Dermis blood vessel endothelial cell (primary cell): ENCODE results near the gene PTPRN2. TPM values are rescaled to one million over a fixed set of nuclear protein-coding genes. Genes with fewer than 3 reads are reported as not detected.

ENCODE experiments used
- DNase-seq: peaks from one replicate; pipeline ENCODE4 v3.0.0; 2010
- total RNA-seq: library from RNA; depleted of rRNA; stranded (reverse); fragments of >200 nt; gene quantifications from 2 replicates; pipeline ENCODE4 v1.2.3, GENCODE V29; 2014

The PTPRN2 gene
- total RNA-seq, 1 donor from 2014 or later: 2.2 TPM

- no peak for DNase-seq
These were observed 511.4 kb downstream of the PTPRN2 start for GRCh38 chr7:158076215-158076614.

GRCh38 chr7:158075633-158076001 lies 512.0 kb downstream of the PTPRN2 start:
- no peak for DNase-seq

DNA sequence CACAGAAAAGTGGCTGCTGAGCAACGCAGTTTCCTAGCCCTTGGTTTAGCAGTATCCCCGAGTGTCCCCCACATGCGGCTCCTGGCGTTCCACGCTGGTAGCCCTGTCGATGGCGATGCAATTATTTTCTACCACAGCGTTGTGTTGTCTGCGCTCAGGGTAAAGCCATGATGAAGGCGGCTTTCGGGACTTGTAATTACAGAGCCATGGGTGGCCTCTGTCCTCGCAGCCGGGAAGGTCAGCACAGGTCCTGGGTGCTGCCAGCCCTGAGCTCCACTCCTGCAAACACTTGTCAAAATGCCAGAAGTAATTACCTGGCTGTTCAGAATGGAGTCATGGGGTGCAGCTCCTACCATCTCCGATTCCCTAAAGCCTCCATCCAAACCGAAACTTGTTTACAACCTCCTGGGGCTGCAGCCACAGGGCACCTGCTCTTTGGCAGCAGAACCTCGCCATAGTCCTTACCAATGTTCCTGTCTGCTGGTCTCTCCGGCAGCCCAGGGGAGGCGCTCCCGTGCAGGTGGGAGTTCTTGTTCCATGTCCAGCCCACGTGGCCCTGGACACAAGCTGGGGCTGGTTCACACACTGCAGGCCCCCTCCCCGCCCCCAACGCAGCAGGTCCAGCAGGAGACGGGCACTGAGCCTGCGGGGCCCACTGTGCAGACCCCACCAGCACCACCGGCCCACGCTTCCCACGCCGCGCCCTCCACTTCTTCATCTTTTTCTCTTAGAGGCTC lies 512.6 kb downstream of the PTPRN2 start:
- DNase-seq: no peak

GRCh38 chr7:158073845-158074840 lies 513.5 kb downstream of the PTPRN2 start:
- no peak for DNase-seq

GRCh38 chr7:158072991-158073730 lies 514.5 kb downstream of the PTPRN2 start:
- DNase-seq: no peak

DNA sequence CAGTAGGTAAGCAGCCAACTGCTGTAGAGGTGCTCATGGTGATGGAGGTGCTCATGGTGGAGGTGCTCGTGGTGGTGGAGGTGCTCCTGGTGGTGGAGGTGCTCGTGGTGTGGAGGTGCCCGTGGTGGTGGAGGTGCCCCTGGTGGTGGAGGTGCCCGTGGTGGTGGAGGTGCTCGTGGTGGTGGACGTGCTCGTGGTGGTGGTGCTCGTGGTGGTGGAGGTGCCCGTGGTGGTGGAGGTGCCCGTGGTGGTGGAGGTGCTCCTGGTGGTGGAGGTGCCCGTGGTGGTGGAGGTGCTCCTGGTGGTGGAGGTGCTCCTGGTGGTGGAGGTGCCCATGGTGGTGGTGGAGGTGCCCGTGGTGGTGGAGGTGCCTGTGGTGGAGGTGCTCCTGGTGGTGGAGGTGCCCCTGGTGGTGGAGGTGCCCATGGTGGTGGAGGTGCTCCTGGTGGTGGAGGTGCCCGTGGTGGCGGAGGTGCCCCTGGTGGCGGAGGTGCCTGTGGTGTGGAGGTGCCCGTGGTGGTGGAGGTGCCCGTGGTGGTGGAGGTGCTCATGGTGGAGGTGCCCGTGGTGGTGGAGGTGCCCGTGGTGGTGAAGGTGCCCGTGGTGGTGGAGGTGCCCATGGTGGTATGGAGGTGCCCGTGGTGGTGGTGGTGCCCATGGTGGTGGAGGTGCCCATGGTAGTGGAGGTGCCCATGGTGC lies 517.3 kb downstream of the PTPRN2 start:
- no peak for DNase-seq

DNA sequence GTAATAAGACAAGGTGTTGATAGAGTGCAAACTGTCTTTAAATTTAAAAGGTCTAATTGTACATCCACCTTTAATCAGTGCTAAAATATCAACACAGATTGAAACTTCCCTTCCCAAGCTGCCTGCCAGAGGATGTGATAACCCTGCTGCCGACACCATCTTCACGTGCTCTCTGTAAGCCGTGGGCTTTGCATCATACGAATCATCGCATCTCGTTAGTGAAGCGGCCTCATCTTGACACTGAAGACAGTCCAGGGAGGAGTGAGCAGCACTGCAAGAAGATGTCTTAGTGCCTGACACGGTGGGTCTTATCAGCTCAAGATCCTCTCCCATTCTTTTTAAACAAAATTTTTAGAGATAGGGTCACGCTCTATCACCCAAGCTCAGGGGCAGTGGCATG lies 518.8 kb downstream of the PTPRN2 start:
- DNase-seq: no peak

DNA sequence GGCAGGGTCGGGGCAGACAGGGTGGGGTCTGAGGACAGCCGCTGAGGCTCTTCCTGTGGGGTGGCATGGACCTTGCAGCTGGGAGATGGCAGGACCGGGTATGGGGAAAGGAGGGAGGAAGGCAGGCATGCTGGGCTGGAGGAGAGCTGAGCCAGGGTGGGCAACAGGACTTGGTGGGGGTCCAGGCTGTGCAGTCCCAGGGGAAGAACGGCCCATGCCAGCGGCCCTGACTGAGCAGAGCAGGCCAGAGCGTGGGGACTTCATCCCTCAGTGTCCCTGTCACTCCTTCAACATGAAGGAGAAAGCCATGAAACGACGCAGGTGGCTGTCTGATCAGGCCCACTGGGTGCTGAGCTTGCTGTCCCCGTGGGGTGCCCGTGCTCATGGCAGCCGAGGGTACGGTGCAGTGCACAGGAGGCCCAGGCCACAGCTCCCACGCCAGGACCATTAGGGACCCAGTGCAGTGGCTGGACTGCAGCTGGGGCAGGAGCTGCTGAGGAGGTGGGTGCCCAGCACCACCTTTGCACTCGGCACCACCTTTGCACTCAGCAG lies 519.6 kb downstream of the PTPRN2 start:
- no peak for DNase-seq

DNA sequence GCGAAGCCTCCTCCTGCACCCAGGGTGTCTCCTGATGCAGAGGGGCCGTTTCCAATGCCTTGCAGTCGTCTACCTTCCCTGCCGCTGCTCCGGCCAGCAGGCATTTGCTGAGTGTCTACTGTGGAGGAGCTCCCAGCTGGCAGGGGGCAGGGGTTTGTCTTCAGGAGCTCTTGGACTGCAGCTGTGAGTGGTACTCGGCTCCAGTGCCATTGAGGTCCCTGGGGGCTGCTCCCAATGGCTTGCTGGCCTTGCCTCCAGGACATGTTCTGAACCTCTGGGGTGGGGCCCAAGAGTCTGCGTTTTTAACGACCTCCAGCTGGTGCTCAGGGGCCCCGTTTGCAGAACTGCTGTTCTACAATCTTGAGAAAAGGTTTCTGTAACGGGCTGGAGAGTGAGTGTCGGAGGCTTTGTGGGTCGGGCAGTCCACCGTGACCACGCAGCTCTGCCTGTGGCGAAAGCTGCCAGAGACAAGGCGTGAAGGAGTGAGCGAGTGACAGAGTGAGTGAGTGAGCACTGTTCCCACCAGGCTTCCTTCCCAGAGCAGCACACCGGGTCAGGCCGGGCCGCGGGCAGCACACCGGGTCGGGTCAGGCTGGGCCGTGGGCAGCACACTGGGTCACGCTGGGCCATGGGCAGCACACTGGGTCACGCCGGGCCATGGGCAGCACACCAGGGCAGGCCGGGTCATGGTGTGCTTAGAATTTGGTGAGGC lies 520.2 kb downstream of the PTPRN2 start:
- DNase-seq: no peak

GRCh38 chr7:158066085-158066484 lies 521.5 kb downstream of the PTPRN2 start:
- no peak for DNase-seq

DNA sequence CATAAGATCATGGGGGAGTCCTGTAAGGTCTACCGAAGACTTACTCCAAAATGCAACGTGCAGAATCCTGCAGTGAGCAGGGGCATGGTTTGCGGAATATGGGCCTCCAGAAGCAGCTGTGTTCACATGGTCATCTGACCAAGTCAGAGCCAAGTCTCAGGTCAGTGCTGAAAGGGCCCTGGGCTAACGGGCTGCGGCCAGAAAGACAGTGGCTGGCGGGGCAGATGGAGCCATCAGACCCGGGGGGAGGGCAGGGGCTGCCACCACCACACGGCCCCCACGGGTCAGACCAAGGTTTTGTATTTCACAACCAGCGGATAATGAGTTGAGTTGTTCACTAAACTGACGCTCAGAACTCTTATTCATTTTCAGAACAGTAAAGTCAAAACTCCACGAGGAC lies 522.3 kb downstream of the PTPRN2 start:
- no peak for DNase-seq

GRCh38 chr7:158064631-158065030 lies 523.0 kb downstream of the PTPRN2 start:
- DNase-seq: no peak

DNA sequence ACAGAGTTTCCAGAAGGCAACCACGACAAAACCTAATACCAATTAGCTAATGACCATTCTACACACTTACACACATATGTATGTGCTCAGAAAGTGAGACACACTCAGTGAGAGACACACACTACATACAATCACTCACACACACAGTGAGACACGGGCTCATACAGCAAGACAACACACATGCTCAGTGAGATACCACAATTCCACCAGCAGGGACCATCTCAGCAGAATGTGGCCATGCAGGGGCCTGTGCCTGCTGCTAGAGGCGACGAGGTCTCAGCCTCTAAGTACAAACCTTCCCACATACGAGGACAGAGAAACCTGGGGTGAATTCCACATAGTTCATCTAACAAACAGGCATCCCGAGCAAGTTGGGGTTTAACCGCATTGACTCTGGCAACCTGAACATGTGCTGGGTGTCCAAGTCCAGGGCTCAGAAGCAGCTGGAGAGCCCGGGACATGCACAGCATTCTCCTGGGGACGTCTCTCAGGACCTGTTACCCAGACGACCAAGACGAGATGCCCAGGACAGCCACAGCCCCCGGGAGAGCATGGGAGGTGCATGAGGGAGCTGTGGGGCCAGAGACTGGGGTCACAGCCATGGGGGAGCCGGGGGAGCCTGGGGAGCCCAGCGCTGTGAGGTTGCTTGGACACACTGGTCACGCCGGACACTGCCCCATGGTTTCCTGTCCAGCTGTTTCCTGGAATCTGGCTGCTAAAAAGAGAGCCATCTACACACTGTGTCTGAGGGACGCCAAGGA lies 523.6 kb downstream of the PTPRN2 start:
- no peak for DNase-seq

DNA sequence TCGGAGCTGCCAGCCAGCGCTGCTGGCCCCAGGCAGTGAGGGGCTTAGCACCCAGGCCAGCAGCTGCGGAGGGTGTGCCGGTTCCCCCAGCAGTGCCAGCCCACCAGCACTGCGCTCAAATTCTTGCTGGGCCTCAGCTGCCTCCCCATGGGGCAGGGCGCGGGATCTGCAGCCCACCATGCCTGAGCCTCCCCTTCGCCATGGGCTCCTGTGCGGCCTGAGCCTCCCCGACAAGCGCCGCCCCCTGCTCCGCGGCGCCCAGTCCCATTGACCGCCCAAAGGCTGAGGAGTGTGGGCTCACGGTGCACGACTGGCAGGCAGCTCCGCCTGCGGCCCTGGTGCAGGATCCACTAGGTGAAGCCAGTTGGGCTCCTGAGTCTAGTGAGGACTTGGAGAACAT lies 525.0 kb downstream of the PTPRN2 start:
- DNase-seq: no peak

DNA sequence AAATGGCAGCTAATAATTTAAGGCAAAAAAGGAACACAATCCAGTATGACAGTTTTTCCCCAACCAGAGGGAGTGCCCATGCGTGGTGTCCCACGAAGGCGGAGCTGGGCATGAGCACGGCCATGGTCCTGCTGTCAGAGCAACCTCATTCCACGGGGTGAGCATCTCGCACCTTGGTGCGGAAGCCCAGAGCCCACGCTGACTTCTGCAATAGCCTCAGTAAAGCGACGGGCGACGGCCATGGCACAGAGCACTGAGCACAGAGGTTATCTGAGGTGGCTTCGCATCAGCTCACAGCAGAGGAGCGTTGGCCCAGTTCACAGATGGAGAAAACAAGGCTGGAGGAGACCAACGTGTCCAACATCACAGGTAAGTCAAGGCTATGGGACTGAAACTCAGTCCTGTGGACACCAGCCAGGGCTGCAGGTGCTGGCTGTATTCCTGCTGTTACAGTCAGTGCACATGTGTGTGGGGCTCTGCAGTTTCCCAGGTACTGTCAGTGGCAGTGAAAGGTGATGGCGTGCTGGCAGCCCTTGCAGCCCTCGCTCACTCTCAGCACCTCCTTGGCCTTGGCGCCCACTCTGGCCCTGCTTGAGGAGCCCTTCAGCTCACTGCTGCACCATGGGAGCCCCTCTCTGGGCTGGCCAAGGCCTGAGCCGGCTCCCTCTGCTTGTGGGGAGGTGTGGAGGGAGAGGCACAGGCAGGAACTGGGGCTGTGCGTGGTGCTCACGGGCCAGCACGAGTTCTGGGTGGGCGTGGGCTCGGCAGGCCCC lies 525.6 kb downstream of the PTPRN2 start:
- no peak for DNase-seq

DNA sequence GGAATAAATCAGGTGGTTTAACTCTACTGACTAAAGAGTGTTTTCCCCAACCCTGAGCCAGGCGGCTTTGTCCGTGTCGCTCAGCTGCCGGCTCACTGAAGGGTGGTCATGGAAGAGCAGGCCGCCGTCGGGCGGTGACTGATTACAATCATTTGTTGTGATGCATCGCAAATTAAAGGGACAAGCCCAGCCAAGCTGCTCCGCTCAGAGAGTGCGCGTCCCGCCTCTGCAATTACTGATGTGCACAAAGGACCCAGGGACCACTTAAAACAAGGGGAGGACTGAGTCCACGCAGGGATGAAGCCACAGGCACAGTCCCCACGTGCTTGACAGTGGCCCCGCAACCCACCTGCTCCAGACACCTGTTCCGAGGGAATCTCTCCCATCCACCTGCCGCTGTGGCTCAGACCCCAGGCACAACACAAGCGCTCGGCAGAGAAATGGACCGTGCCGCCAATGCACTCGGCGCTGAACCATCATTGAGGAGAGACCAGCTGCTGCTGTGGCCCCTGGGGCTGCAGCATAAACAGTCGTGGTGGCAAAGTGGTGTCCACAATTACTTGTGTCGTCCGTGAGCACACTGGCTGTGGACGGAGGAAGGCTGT lies 526.5 kb downstream of the PTPRN2 start:
- no peak for DNase-seq

DNA sequence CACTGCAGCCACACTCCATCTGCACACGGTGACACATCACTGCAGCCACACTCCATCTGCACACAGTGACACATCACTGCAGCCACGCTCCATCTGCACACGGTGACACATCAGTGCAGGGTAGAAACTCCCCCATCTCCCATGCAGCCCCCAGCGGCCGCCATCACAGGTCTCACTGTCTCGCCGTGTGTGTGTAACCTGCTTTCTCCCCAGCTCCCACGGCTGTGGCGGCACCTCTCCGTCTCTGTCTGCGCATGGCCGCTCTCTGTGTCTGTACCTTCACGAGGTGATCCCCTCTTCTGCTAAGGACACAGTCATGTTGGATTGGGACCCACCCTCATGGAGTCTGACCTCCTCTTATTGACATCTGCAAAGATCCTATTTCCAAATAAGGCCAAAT lies 527.4 kb downstream of the PTPRN2 start:
- DNase-seq: no peak

GRCh38 chr7:158057446-158057845 lies 530.2 kb downstream of the PTPRN2 start:
- DNase-seq: no peak

- DNase-seq: no peak
These were observed 530.9 kb downstream of the PTPRN2 start for GRCh38 chr7:158056761-158057160.
